ENCODE data around the gene FOXO3.

GRCh38 chr6:108564178-108564577 lies 3.5 kb downstream of the FOXO3 start:
- TF ChIP-seq EZH2 (IDR thresholded peaks at IDR 0.05; ENCODE audit: insufficient read depth, poor library complexity, severe bottlenecking) (no peak), EZH2phosphoT487 (IDR thresholded peaks at IDR 0.05; ENCODE audit: insufficient read depth, low read depth) (no peak)

All from GM23248 (cell line).